Bronchial epithelial cell (primary cell): Measurements from ENCODE around the gene ZMYND8. TPM values are rescaled to one million over a fixed set of nuclear protein-coding genes. Genes with fewer than 3 reads are reported as not detected.
"Not testable (repeated sequence)": the region's sequence is repeated elsewhere in the genome, so short reads cannot be mapped to it uniquely, and the experiment has no call there.

Experiments
- DNase-seq: peaks from one replicate; pipeline ENCODE4 v3.0.0-alpha.2; 2010; ENCODE audit warnings: low read depth
- FAIRE-seq: peaks from 2 replicates; lab custom pipeline; 2011; peaks lifted over from hg19 to GRCh38; lab: Jason Lieb, UNC
- H3K27me3 ChIP-seq: 2 replicates; pipeline ENCODE4 v1.5.1; 2011; ENCODE audit warnings: low read length; ENCODE audit not compliant: control insufficient read depth, insufficient read depth
- H3K36me3 ChIP-seq: 2 replicates; pipeline ENCODE4 v1.5.1; 2011; ENCODE audit warnings: low read length; ENCODE audit not compliant: control insufficient read depth, insufficient read depth
- H3K4me3 ChIP-seq: 2 replicates; pipeline ENCODE4 v1.5.1; 2011; ENCODE audit warnings: mild to moderate bottlenecking, low read depth, low read length, control low read depth
- CTCF ChIP-seq: IDR thresholded peaks from 2 replicates; pipeline ENCODE4 v1.5.1; 2011; ENCODE audit warnings: mild to moderate bottlenecking, moderate library complexity, low read length, control low read depth, inconsistent platforms; ENCODE audit not compliant: insufficient read depth, severe bottlenecking
- total RNA-seq: library from RNA; depleted of rRNA; stranded (reverse); fragments of >200 nt; gene quantifications from 2 replicates; pipeline ENCODE4 v1.2.1, GENCODE V29; 2014

The ZMYND8 gene
- total RNA-seq, 1 donor from 2014 or later: 13.4 TPM

GRCh38 chr20:47311967-47312681, 44.4 kb downstream of the ZMYND8 start:
- no peak for DNase-seq
- FAIRE-seq: no peak
- no peak for TF ChIP-seq CTCF
- Histone ChIP-seq H3K36me3 (peaks cover 28% of the 10 kb centered on the region), H3K4me3 (no peak overlapping the region), H3K27me3 (no peaks in the 10 kb centered on the region)

- DNase-seq (no peak), FAIRE-seq (no peak)
- no peak for TF ChIP-seq CTCF
- H3K4me3 ChIP-seq: no peak overlapping the region
- no peaks in the 10 kb centered on the region for H3K27me3 ChIP-seq
- peaks cover 30% of the 10 kb centered on the region for H3K36me3 ChIP-seq
Measured at GRCh38 chr20:47311211-47311610, 45.3 kb downstream of the ZMYND8 start.

- no peak overlapping the region for H3K4me3 ChIP-seq
- no peaks in the 10 kb centered on the region for H3K27me3 ChIP-seq
- no peak for TF ChIP-seq CTCF
- FAIRE-seq: no peak
- DNase-seq: no peak
- peaks cover 32% of the 10 kb centered on the region for H3K36me3 ChIP-seq
Measured at GRCh38 chr20:47310729-47311128, 45.8 kb downstream of the ZMYND8 start.

- peaks cover 34% of the 10 kb centered on the region for H3K36me3 ChIP-seq
- TF ChIP-seq CTCF: no peak
- no peak for FAIRE-seq
- H3K27me3 ChIP-seq: no peaks in the 10 kb centered on the region
- no peak overlapping the region for H3K4me3 ChIP-seq
- no peak for DNase-seq
Measured at GRCh38 chr20:47309806-47310426, 46.6 kb downstream of the ZMYND8 start.

- DNase-seq (no peak), FAIRE-seq (no peak)
- H3K4me3 ChIP-seq: no peak overlapping the region
Measured at GRCh38 chr20:47309394-47309793, 47.1 kb downstream of the ZMYND8 start.

GRCh38 chr20:47307569-47307968, 48.9 kb downstream of the ZMYND8 start:
- FAIRE-seq: not testable (repeated sequence)

More at GRCh38 chr20:47309394-47309793, 47.1 kb downstream of the ZMYND8 start:
- Histone ChIP-seq H3K27me3 (no peaks in the 10 kb centered on the region), H3K36me3 (peaks cover 33% of the 10 kb centered on the region)
- TF ChIP-seq CTCF: no peak

More at GRCh38 chr20:47307569-47307968, 48.9 kb downstream of the ZMYND8 start:
- H3K27me3 ChIP-seq, H3K4me3 ChIP-seq, DNase-seq: not testable (repeated sequence)
- peaks cover 38% of the 10 kb centered on the region for H3K36me3 ChIP-seq
